Endothelial cell (in vitro differentiated cells): Measurements from ENCODE around the gene TNIK. TPM values are rescaled to one million over a fixed set of nuclear protein-coding genes. Genes with fewer than 3 reads are reported as not detected.

Source experiments
- DNase-seq: peaks from one replicate; pipeline ENCODE4 v3.0.0; 2021; ENCODE audit warnings: low spot score
- H3K27ac Mint-ChIP-seq: one replicate; pipeline ENCODE4 v1.8.0; 2021; ENCODE audit warnings: mixed read lengths, inconsistent platforms; ENCODE audit not compliant: unreplicated experiment
- H3K27me3 Mint-ChIP-seq: one replicate; pipeline ENCODE4 v1.8.0; 2021; ENCODE audit warnings: mild to moderate bottlenecking, moderate library complexity, mixed read lengths, inconsistent platforms; ENCODE audit not compliant: unreplicated experiment
- H3K36me3 Mint-ChIP-seq: one replicate; pipeline ENCODE4 v1.8.0; 2021; ENCODE audit warnings: mild to moderate bottlenecking, low read depth, mixed read lengths, inconsistent platforms; ENCODE audit not compliant: unreplicated experiment
- H3K4me1 Mint-ChIP-seq: one replicate; pipeline ENCODE4 v1.8.0; 2021; ENCODE audit warnings: mild to moderate bottlenecking, mixed read lengths, inconsistent platforms; ENCODE audit not compliant: unreplicated experiment
- H3K4me3 Mint-ChIP-seq: one replicate; pipeline ENCODE4 v1.8.0; 2021; ENCODE audit warnings: mild to moderate bottlenecking, mixed read lengths, inconsistent platforms; ENCODE audit not compliant: unreplicated experiment
- H3K9me3 Mint-ChIP-seq: one replicate; pipeline ENCODE4 v1.8.0; 2021; ENCODE audit warnings: mixed read lengths, inconsistent platforms; ENCODE audit not compliant: unreplicated experiment
- CTCF ChIP-seq: fragments of 200-600 bp; sonication (generic); IDR thresholded peaks from one replicate; pipeline ENCODE4 v1.5.0; 2021; ENCODE audit warnings: antibody characterized with exemption; ENCODE audit not compliant: unreplicated experiment
- total RNA-seq: library from RNA; stranded (reverse); fragmentation: NEBNext Ultra II Directional; extraction: Animal tissue kit (Norgen Biotek cat#: 25700); gene quantifications from one replicate; pipeline ENCODE4 v1.2.1, GENCODE V29; 2021; ENCODE audit not compliant: unreplicated experiment

The TNIK gene
- total RNA-seq, 1 donor from 2014 or later: 67.0 TPM

- TF ChIP-seq CTCF: no peak
- peaks cover 3% of the 10 kb centered on the region for H3K36me3 Mint-ChIP-seq
- no peak for DNase-seq
- H3K27ac Mint-ChIP-seq: no peak overlapping the region
- H3K9me3 Mint-ChIP-seq: no peaks in the 10 kb centered on the region
- H3K4me3 Mint-ChIP-seq: no peak overlapping the region
- peaks cover 1% of the 10 kb centered on the region for H3K27me3 Mint-ChIP-seq
- H3K4me1 Mint-ChIP-seq: peaks cover 46% of the 10 kb centered on the region
Observed at GRCh38 chr3:171312741-171313140, 147.5 kb downstream of the TNIK start.

DNA sequence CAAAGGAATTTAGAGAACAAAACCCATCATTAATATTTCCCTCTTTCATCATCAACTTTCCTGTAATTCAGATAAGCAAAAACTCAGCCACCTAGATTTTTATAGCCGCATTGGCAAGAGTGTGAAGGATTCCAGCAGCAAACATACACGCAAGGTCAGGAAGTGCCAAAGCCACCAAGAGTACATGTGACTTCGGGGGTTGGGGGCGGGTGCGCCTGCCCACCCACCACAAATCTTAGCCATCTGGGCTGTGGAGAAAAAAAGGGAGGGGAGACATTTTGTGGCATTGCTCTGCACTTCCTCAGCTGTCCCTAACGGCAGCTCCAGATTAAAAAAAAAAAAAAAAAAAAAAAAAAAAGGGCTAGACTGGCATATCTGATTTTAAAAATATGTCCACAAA is 148.4 kb downstream of the TNIK start:
- peaks cover 47% of the 10 kb centered on the region for H3K4me1 Mint-ChIP-seq
- no peak for DNase-seq
- H3K9me3 Mint-ChIP-seq: no peaks in the 10 kb centered on the region
- no peak overlapping the region for H3K4me3 Mint-ChIP-seq
- H3K27ac Mint-ChIP-seq: no peak overlapping the region
- H3K27me3 Mint-ChIP-seq: peaks cover 1% of the 10 kb centered on the region
- no peak for TF ChIP-seq CTCF
- H3K36me3 Mint-ChIP-seq: peaks cover 3% of the 10 kb centered on the region

- Mint-ChIP-seq H3K4me3 (no peak overlapping the region), H3K36me3 (peaks cover 3% of the 10 kb centered on the region), H3K27ac (peak overlapping the region; percentile 76), H3K4me1 (peaks cover 55% of the 10 kb centered on the region), H3K27me3 (peaks cover 1% of the 10 kb centered on the region), H3K9me3 (no peaks in the 10 kb centered on the region)
- TF ChIP-seq CTCF: no peak
- DNase-seq: no peak
Observed at GRCh38 chr3:171309906-171310359, 150.3 kb downstream of the TNIK start.

DNA sequence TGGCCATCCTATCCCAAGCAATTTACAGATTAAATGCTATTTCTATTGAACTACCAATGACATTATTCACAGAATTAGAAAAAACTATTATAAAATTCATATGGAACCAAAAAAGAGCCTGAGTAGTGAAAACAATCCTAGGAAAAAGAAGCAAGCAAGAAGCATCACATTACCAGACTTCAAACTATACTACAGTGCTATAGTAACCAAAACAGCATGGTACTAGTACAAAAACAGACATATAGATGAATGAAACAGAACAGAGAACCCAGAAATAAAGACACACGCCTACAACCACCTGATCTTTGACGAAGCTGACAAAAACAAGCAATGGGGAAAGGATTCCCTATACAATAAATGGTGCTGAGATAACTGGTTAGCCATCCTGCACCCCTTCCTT is 152.2 kb downstream of the TNIK start:
- no peak overlapping the region for H3K27ac Mint-ChIP-seq
- H3K4me3 Mint-ChIP-seq: no peak overlapping the region
- DNase-seq: no peak
- peaks cover 4% of the 10 kb centered on the region for H3K36me3 Mint-ChIP-seq
- H3K27me3 Mint-ChIP-seq: no peaks in the 10 kb centered on the region
- no peaks in the 10 kb centered on the region for H3K9me3 Mint-ChIP-seq
- H3K4me1 Mint-ChIP-seq: peaks cover 44% of the 10 kb centered on the region
- TF ChIP-seq CTCF: no peak

- no peak overlapping the region for H3K4me3 Mint-ChIP-seq
- no peak for TF ChIP-seq CTCF
- H3K9me3 Mint-ChIP-seq: no peaks in the 10 kb centered on the region
- H3K27ac Mint-ChIP-seq: no peak overlapping the region
- H3K4me1 Mint-ChIP-seq: peaks cover 38% of the 10 kb centered on the region
- H3K36me3 Mint-ChIP-seq: peaks cover 4% of the 10 kb centered on the region
- no peaks in the 10 kb centered on the region for H3K27me3 Mint-ChIP-seq
- DNase-seq: no peak
Observed at GRCh38 chr3:171307046-171307585, 153.1 kb downstream of the TNIK start.
